ENCODE measurements around the gene MMP1. TPM values are rescaled to one million over a fixed set of nuclear protein-coding genes. Genes with fewer than 3 reads are reported as not detected.

MMP1 gene
- 1 to 10 TPM in 1 of 2 donors, not detected in 1; 1.2 TPM for total RNA-seq

GRCh38 chr11:102798012-102798746, at the start of gene MMP1:
TSS of gene MMP1 (minus strand) at chr11:102798160. CDS start at chr11:102798092, 68 bp downstream.
- no peak for DNase-seq (ENCODE audit: low spot score)
- TF ChIP-seq POLR2A (IDR thresholded peaks at IDR 0.05) (no peak), POLR2AphosphoS5 (IDR thresholded peaks at IDR 0.05) (no peak), CTCF (IDR thresholded peaks at IDR 0.05) (no peak)
- no peaks in the 10 kb centered on the region for H3K4me1 ChIP-seq (replicated peaks)
- 94% methylated on average over 7 of the region's 7 CpGs for WGBS
- intact Hi-C loops (cut with DNase I) = no loop called here
- no peak within 1 kb of the TSS for H3K4me3 ChIP-seq
- H3K27ac ChIP-seq = no peak within 1 kb of the TSS
- H3K27me3 ChIP-seq (replicated peaks; ENCODE audit: insufficient read depth) = no peaks in the 10 kb centered on the region
- H3K36me3 ChIP-seq = no peaks in the 10 kb centered on the region
- no peaks in the 10 kb centered on the region for H3K9me3 ChIP-seq

GRCh38 chr11:102846292-102846691, 48.3 kb upstream of the MMP1 start:
- Histone ChIP-seq H3K27me3 (replicated peaks; ENCODE audit: insufficient read depth) (no peaks in the 10 kb centered on the region), H3K27ac (no peak overlapping the region), H3K4me3 (no peak overlapping the region), H3K9me3 (no peaks in the 10 kb centered on the region), H3K36me3 (no peaks in the 10 kb centered on the region), H3K4me1 (replicated peaks) (no peaks in the 10 kb centered on the region)
- TF ChIP-seq CTCF (IDR thresholded peaks at IDR 0.05) (no peak), POLR2A (IDR thresholded peaks at IDR 0.05) (no peak), POLR2AphosphoS5 (IDR thresholded peaks at IDR 0.05) (no peak)
- intact Hi-C loops (cut with DNase I) = no loop called here
- WGBS = 44% methylated on average over 3 of the region's 3 CpGs
- no peak for DNase-seq (ENCODE audit: low spot score)

GRCh38 chr11:102843489-102843888, 45.5 kb upstream of the MMP1 start, which contains the start of gene MMP3:
TSS of gene MMP3 (minus strand) at chr11:102843609. CDS start at chr11:102843546, 63 bp downstream.
- Histone ChIP-seq H3K27me3 (replicated peaks; ENCODE audit: insufficient read depth) (no peaks in the 10 kb centered on the region), H3K4me3 (no peak within 1 kb of the TSS), H3K36me3 (no peaks in the 10 kb centered on the region), H3K9me3 (no peaks in the 10 kb centered on the region), H3K27ac (no peak within 1 kb of the TSS), H3K4me1 (replicated peaks) (no peaks in the 10 kb centered on the region)
- intact Hi-C loops (cut with DNase I) = no loop called here
- WGBS = 84% methylated on average over 4 of the region's 4 CpGs
- DNase-seq (ENCODE audit: low spot score) = no peak
- no peak for TF ChIP-seq POLR2AphosphoS5 (IDR thresholded peaks at IDR 0.05)
- TF ChIP-seq CTCF (IDR thresholded peaks at IDR 0.05) = no peak
- no peak for TF ChIP-seq POLR2A (IDR thresholded peaks at IDR 0.05)

GRCh38 chr11:102842930-102843329, 45.0 kb upstream of the MMP1 start:
- H3K4me1 ChIP-seq (replicated peaks) = no peaks in the 10 kb centered on the region
- H3K9me3 ChIP-seq = no peaks in the 10 kb centered on the region
- TF ChIP-seq POLR2A (IDR thresholded peaks at IDR 0.05) (no peak), POLR2AphosphoS5 (IDR thresholded peaks at IDR 0.05) (no peak), CTCF (IDR thresholded peaks at IDR 0.05) (no peak)
- no peak overlapping the region for H3K27ac ChIP-seq
- no peaks in the 10 kb centered on the region for H3K27me3 ChIP-seq (replicated peaks; ENCODE audit: insufficient read depth)
- H3K4me3 ChIP-seq = no peak overlapping the region
- WGBS = 58% methylated on average over 1 of the region's 1 CpG
- DNase-seq (ENCODE audit: low spot score) = no peak
- intact Hi-C loops (cut with DNase I) = no loop called here
- H3K36me3 ChIP-seq = no peaks in the 10 kb centered on the region

- Histone ChIP-seq H3K4me3 (no peak overlapping the region), H3K27me3 (replicated peaks; ENCODE audit: insufficient read depth) (no peaks in the 10 kb centered on the region), H3K36me3 (no peaks in the 10 kb centered on the region), H3K4me1 (replicated peaks) (no peaks in the 10 kb centered on the region), H3K9me3 (no peaks in the 10 kb centered on the region), H3K27ac (no peak overlapping the region)
- intact Hi-C loops (cut with DNase I) = no loop called here
- 29% methylated on average over 5 of the region's 5 CpGs for WGBS
- TF ChIP-seq POLR2AphosphoS5 (IDR thresholded peaks at IDR 0.05) (no peak), POLR2A (IDR thresholded peaks at IDR 0.05) (no peak), CTCF (IDR thresholded peaks at IDR 0.05) (no peak)
- no peak for DNase-seq (ENCODE audit: low spot score)
Measured at GRCh38 chr11:102840018-102840417, 42.1 kb upstream of the MMP1 start.
